GM10266 (cell line): ENCODE measurements around the gene MS4A4A.

Experiments
- DNase-seq: peaks from one replicate; pipeline ENCODE4 v3.0.0; 2012; ENCODE audit errors: extremely low spot score
- TF ChIP-seq, protein P1 (sequence below): IDR thresholded peaks from 2 replicates; pipeline ENCODE4 v1.5.1; 2012; ENCODE audit warnings: mild to moderate bottlenecking, low read depth; ENCODE audit not compliant: control insufficient read depth, insufficient read depth; ENCODE audit errors: missing control alignments

The MS4A4A gene

GRCh38 chr11:60348116-60348515 is 67.7 kb downstream of the MS4A4A start:
- DNase-seq, result no peak
- TF ChIP-seq, protein P1, sequence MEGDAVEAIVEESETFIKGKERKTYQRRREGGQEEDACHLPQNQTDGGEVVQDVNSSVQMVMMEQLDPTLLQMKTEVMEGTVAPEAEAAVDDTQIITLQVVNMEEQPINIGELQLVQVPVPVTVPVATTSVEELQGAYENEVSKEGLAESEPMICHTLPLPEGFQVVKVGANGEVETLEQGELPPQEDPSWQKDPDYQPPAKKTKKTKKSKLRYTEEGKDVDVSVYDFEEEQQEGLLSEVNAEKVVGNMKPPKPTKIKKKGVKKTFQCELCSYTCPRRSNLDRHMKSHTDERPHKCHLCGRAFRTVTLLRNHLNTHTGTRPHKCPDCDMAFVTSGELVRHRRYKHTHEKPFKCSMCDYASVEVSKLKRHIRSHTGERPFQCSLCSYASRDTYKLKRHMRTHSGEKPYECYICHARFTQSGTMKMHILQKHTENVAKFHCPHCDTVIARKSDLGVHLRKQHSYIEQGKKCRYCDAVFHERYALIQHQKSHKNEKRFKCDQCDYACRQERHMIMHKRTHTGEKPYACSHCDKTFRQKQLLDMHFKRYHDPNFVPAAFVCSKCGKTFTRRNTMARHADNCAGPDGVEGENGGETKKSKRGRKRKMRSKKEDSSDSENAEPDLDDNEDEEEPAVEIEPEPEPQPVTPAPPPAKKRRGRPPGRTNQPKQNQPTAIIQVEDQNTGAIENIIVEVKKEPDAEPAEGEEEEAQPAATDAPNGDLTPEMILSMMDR, result peak; percentile 38

- DNase-seq, result no peak
- TF ChIP-seq, protein P1, result no peak
Observed at GRCh38 chr11:60349990-60350389, 69.5 kb downstream of the MS4A4A start.

DNA sequence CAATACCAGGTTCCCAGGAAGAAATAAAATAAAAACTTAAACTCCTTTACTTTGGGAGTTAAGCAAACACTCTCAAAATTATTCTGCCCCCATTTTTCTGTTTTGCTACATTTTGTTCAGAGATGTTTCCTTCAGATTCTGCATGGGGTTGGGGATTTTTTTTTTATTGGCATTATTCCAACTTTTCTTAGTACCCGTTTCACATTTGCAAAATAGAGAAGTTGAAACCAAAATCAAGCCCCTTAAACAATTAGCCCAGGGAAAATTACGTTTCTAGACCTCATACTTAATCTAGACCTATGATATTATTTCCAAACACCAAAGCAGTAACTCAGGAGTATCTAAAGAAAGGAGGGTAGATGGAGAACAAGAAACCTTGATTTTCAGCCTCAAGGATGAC is 77.3 kb downstream of the MS4A4A start:
- TF ChIP-seq, protein P1, result no peak
- no peak for DNase-seq
